HG03159 (cell line): ENCODE measurements around the gene SYCN.

Experiments
- ATAC-seq: cut with Tn5 transposase; IDR thresholded peaks from one replicate; pipeline ENCODE4 v1.9.1; 2021; ENCODE audit warnings: mild to moderate bottlenecking, moderate library complexity; ENCODE audit not compliant: unreplicated experiment

Gene SYCN

GRCh38 chr19:39156326-39157230, 47.5 kb downstream of the SYCN start:
- no peak for ATAC-seq

- ATAC-seq, result no peak
Observed at GRCh38 chr19:39155741-39156140, 48.3 kb downstream of the SYCN start.

GRCh38 chr19:39155114-39155700, 48.9 kb downstream of the SYCN start:
- no peak for ATAC-seq

GRCh38 chr19:39154629-39155100, 49.4 kb downstream of the SYCN start:
- ATAC-seq, result no peak

GRCh38 chr19:39154100-39154628, 49.9 kb downstream of the SYCN start:
- no peak for ATAC-seq
